GM19468 (cell line): Measurements from ENCODE around the gene RBP3.
A peak's percentile ranks its signal among the peaks of the same experiment; 100 is the strongest.
"Not testable (repeated sequence)": the region's sequence is repeated elsewhere in the genome, so short reads cannot be mapped to it uniquely, and the experiment has no call there.

ENCODE experiments used
- ATAC-seq: cut with Tn5 transposase; IDR thresholded peaks from one replicate; pipeline ENCODE4 v1.9.1; 2021; ENCODE audit warnings: mild to moderate bottlenecking, moderate library complexity, moderate number of reproducible peaks; ENCODE audit not compliant: unreplicated experiment; ENCODE audit errors: extremely low read depth

RBP3 gene

GRCh38 chr10:47384148-47384921 lies 36.2 kb downstream of the RBP3 start, which contains the start of gene ZNF488:
Gene ZNF488, minus strand, starts transcription at chr10:47384293. Its CDS starts 15,464 bp downstream, at chr10:47368829.
- peak; percentile 62 for ATAC-seq

- ATAC-seq, result not testable (repeated sequence)
Measured at GRCh38 chr10:47386104-47386503, 37.9 kb downstream of the RBP3 start.

GRCh38 chr10:47388879-47389278 lies 40.7 kb downstream of the RBP3 start:
- ATAC-seq, result no peak

- ATAC-seq, result no peak
Measured at GRCh38 chr10:47389619-47390018, 41.5 kb downstream of the RBP3 start.

GRCh38 chr10:47396311-47396717 lies 48.2 kb downstream of the RBP3 start:
- ATAC-seq, result no peak

GRCh38 chr10:47397256-47397655 lies 49.1 kb downstream of the RBP3 start:
- ATAC-seq, result no peak

GRCh38 chr10:47400251-47400650 lies 52.1 kb downstream of the RBP3 start:
- no peak for ATAC-seq

GRCh38 chr10:47400786-47401185 lies 52.6 kb downstream of the RBP3 start:
- no peak for ATAC-seq

- ATAC-seq, result no peak
Measured at GRCh38 chr10:47401210-47401609, 53.0 kb downstream of the RBP3 start.

- ATAC-seq, result no peak
Measured at GRCh38 chr10:47401874-47402640, 53.9 kb downstream of the RBP3 start.

- no peak for ATAC-seq
Measured at GRCh38 chr10:47402641-47403301, 54.6 kb downstream of the RBP3 start.

- no peak for ATAC-seq
Measured at GRCh38 chr10:47403446-47404318, 55.5 kb downstream of the RBP3 start.

GRCh38 chr10:47404446-47404845 lies 56.3 kb downstream of the RBP3 start:
- no peak for ATAC-seq

- no peak for ATAC-seq
Measured at GRCh38 chr10:47404937-47405336, 56.8 kb downstream of the RBP3 start.

- ATAC-seq, result no peak
Measured at GRCh38 chr10:47405857-47406547, 57.8 kb downstream of the RBP3 start.

GRCh38 chr10:47406548-47406869 lies 58.3 kb downstream of the RBP3 start:
- ATAC-seq, result no peak

- no peak for ATAC-seq
Measured at GRCh38 chr10:47406870-47407691, 58.9 kb downstream of the RBP3 start.
